Measurements from ENCODE around the gene CTXN2.

DNA sequence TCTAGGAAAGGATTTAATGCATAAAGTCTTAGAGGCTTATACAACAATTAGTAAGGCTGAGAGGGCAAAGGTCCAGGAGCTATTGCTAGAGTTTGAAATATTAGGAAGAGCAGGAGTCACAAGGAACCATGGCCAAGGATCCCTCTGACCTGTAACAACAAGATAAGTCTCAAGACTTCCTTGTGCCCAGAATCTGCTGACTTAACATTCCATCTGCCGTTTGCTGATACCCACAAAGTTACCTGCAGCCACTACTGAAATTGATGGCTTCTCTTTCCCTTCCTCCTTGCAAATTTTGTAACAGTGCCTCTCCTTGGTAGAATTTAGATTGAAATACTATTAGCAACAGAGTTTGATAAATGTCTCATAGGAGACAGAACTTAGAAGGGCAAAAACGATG lies 8.7 kb upstream of the CTXN2 start:
- TF ChIP-seq POLR2AphosphoS5 (IDR thresholded peaks at IDR 0.05): no peak
- TF ChIP-seq, protein P1, sequence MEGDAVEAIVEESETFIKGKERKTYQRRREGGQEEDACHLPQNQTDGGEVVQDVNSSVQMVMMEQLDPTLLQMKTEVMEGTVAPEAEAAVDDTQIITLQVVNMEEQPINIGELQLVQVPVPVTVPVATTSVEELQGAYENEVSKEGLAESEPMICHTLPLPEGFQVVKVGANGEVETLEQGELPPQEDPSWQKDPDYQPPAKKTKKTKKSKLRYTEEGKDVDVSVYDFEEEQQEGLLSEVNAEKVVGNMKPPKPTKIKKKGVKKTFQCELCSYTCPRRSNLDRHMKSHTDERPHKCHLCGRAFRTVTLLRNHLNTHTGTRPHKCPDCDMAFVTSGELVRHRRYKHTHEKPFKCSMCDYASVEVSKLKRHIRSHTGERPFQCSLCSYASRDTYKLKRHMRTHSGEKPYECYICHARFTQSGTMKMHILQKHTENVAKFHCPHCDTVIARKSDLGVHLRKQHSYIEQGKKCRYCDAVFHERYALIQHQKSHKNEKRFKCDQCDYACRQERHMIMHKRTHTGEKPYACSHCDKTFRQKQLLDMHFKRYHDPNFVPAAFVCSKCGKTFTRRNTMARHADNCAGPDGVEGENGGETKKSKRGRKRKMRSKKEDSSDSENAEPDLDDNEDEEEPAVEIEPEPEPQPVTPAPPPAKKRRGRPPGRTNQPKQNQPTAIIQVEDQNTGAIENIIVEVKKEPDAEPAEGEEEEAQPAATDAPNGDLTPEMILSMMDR (IDR thresholded peaks at IDR 0.05 in 8 of 11, conservative IDR thresholded peaks at IDR 0.05 in 3 of 11): no peak

All from spleen (tissue), 7 donors.